RWPE1 (cell line): ENCODE results near the gene SHISA9.

Experiments used
- CTCF ChIA-PET: fragments of 350-600 bp; sonication (Branson Sonifier 250); formaldehyde crosslinking; extraction: SDS; loops from one replicate; lab custom pipeline; 2021; lab: Yijun Ruan, JAX
- POLR2A ChIA-PET: fragments of 400-600 bp; formaldehyde crosslinking; extraction: SDS; loops from one replicate; lab custom pipeline; 2020; ENCODE audit warnings: antibody characterized with exemption; ENCODE audit not compliant: low non-redundant PET; lab: Yijun Ruan, JAX
- DNase-seq: peaks from one replicate; pipeline ENCODE4 v3.0.0; 2012; ENCODE audit warnings: low spot score
- H3K27ac ChIP-seq: fragments of 450-650 bp; 2 replicates; pipeline ENCODE4 v1.5.1; 2017
- TF ChIP-seq, protein P1 (sequence below): fragments of 450-650 bp; conservative IDR thresholded peaks from 2 replicates; pipeline ENCODE4 v1.5.1; 2017; ENCODE audit warnings: low read depth, mild to moderate bottlenecking

Gene SHISA9

DNA sequence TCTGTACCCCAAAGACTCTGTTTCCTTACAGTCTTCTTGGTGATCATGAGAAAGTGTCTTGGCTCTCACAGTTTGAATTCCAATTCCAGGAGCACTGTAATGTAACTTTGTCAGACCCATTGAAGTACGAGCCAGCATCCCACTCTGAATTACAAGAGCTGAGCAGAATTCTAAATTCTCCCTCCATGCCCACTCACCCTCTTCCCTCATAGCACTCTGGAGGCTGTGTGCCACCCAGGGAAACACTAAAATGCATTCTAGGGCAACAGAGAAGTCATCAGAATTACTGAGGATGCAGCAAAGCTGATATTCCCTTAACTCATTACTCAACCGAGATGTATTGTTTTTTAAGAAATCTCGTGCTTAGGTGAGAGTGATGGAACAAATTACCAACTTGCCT lies 154.1 kb downstream of the SHISA9 start:
- H3K27ac ChIP-seq = no peak overlapping the region
- POLR2A ChIA-PET = no interaction called here
- DNase-seq = no peak
- CTCF ChIA-PET = no interaction called here
- TF ChIP-seq, protein P1, sequence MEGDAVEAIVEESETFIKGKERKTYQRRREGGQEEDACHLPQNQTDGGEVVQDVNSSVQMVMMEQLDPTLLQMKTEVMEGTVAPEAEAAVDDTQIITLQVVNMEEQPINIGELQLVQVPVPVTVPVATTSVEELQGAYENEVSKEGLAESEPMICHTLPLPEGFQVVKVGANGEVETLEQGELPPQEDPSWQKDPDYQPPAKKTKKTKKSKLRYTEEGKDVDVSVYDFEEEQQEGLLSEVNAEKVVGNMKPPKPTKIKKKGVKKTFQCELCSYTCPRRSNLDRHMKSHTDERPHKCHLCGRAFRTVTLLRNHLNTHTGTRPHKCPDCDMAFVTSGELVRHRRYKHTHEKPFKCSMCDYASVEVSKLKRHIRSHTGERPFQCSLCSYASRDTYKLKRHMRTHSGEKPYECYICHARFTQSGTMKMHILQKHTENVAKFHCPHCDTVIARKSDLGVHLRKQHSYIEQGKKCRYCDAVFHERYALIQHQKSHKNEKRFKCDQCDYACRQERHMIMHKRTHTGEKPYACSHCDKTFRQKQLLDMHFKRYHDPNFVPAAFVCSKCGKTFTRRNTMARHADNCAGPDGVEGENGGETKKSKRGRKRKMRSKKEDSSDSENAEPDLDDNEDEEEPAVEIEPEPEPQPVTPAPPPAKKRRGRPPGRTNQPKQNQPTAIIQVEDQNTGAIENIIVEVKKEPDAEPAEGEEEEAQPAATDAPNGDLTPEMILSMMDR = no peak

DNA sequence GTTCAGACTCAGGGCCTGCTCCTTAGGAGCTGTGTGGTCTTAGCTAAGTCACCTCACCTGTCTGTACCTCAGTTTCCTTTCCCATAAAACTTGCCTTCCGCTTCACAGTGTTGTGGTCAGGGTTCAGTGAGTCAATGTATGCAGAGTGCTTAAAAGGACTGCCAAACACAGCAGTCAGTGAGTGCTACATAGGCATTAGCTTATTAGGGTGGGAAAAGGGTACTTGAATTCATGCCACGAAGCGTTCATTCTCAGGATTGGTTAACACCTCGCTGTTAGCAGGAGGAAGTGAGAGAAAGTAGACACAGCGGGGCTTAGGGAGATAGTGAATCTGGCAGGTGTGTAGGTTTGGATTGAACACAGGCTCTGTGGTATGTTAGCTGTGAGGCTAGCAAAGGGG lies 155.2 kb downstream of the SHISA9 start:
- H3K27ac ChIP-seq = no peak overlapping the region
- no peak for DNase-seq
- TF ChIP-seq, protein P1 = no peak
- ChIA-PET CTCF (no interaction called here), POLR2A (no interaction called here)

DNA sequence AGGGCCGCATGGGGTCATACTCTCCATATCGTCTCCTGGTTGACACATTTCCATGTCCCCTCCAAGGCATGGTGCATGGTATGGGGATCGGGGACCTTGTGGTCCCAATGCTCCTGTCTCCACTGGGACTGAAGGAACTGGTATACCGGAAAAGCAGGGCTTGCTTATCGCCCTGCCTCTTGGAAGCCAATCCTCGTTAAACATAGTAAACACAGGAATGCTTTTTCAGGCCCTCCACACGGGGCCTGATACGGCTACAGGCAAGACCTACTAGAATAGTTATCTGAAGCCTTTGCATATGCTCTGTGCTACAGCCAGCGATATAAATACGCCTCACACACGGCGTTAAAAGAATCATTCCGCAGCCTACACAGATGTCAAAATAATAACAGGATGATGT lies 159.5 kb downstream of the SHISA9 start:
- ChIA-PET CTCF (no interaction called here), POLR2A (no interaction called here)
- no peak overlapping the region for H3K27ac ChIP-seq
- no peak for DNase-seq
- TF ChIP-seq, protein P1 = no peak

DNA sequence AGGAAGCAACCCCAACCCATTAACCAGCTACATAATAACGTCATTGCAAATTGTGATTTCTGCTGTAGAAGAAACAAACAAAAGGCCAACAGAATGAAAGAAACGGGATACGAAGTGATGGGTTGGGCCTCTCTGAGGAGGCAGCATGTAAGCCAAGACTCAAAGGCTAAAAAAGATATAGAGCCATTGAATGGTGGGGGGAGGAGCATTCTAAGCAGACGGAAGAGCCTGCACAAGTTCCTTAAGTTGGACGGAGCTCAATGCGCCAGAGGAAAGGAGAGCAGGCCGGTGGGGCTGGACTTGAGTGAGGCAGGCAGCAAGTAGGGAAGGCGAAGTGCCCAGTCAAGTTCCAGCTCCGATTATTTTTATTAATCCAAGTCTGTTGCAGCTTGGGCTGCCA lies 160.3 kb downstream of the SHISA9 start:
- H3K27ac ChIP-seq = no peak overlapping the region
- TF ChIP-seq, protein P1 = no peak
- ChIA-PET POLR2A (no interaction called here), CTCF (no interaction called here)
- no peak for DNase-seq

DNA sequence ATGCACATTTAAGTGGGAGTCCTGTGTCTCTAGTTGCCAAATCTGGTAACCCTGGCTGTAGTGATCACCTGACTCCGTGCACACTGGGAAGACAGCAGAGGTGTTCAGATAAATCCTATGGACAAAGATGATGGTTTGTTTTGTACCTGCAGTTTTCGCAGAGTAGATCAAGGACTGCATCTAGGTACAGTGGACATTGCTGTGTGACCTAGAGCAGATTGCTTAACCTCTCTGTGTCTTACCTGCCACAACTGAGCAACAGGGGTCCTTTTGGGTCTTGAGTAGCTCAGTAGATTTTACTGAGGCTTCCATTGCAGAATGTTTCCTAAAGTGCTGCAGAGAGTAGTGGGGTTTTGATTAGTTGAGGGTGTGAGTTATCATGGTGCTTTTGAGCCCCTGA lies 160.8 kb downstream of the SHISA9 start:
- POLR2A ChIA-PET = no interaction called here
- TF ChIP-seq, protein P1 = no peak
- H3K27ac ChIP-seq = no peak overlapping the region
- DNase-seq = no peak
- CTCF ChIA-PET = no interaction called here

DNA sequence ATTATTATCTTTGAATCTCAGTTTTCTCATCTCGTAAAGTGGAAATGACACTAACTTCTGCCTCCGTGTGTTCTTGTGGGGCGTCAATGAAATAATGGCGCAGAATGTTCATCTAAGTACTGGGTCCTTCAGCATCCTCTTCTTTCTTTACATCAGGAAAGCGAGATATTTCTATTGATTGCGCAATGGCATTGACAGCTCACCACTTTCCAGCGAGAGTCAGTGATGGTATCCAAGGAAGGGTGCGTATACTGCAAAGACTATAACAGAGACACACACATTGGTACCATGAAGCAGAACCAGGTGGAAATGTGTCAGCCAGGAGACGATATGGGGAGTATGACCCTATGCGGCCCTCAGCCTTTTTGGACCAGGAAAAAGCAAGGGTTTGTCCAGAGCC lies 162.1 kb downstream of the SHISA9 start:
- TF ChIP-seq, protein P1 = no peak
- POLR2A ChIA-PET = no interaction called here
- no peak for DNase-seq
- no peak overlapping the region for H3K27ac ChIP-seq
- CTCF ChIA-PET = interaction anchor here (0.6 kb wide), 1 partner anchor 362 kb away, joined by 3 read pairs; no protein-coding TSS in a partner anchor

DNA sequence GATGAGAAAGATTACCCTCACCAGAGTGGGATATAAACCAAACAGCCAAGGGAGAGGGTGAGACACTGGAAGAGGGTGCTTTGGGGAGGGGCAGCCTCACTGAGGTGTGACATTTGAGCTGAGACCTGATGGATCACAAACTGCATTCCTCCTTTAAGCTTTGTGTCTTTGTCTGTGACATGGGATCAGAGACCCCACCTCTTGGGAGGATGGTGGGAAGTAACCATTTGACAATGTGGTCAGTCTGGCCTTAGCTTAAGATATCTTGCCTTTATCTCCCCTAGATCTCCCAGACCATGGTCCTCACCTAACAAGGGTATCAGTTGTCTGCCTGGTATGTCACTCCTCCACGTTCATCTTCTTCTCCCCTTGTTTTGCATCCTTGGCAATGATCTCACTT lies 163.4 kb downstream of the SHISA9 start:
- CTCF ChIA-PET = interaction anchor here (0.7 kb wide), 1 partner anchor 127 kb away, joined by 6 read pairs; no protein-coding TSS in a partner anchor
- TF ChIP-seq, protein P1 = no peak
- POLR2A ChIA-PET = no interaction called here
- DNase-seq = no peak
- H3K27ac ChIP-seq = no peak overlapping the region
